Peyer's patch (tissue), 4 donors: ENCODE measurements around the gene CALR3. TPM values are rescaled to one million over a fixed set of nuclear protein-coding genes. Genes with fewer than 3 reads are reported as not detected.

ENCODE experiments used
- DNase-seq, 3 donors: peaks; one replicate each; pipeline ENCODE4 v3.0.0-alpha.2; 2017 to 2019
- H3K27ac ChIP-seq, 4 donors: fragments of 200-600 bp; sonication (generic); one replicate each; pipeline ENCODE4 v1.5.1; 2016 to 2019
- H3K27me3 ChIP-seq, 2 donors: fragments of 200-600 bp; sonication (generic); one replicate each; pipeline ENCODE4 v1.5.1; 2019
- H3K36me3 ChIP-seq, 3 donors: fragments of 200-600 bp; sonication (generic); one replicate each; pipeline ENCODE4 v1.5.1; 2016 to 2019
- H3K4me1 ChIP-seq, 4 donors: fragments of 200-600 bp; sonication (generic); one replicate each; pipeline ENCODE4 v1.5.1; 2016 to 2019
- H3K4me3 ChIP-seq, 4 donors: fragments of 200-600 bp; sonication (generic); 1 replicate in 3 of 4; 2 replicates in 1 of 4; pipeline ENCODE4 v1.5.1; 2016 to 2019; ENCODE audit warnings: mild to moderate bottlenecking in 1 of 4
- H3K9me3 ChIP-seq, 4 donors: fragments of 200-600 bp; sonication (generic); one replicate each; pipeline ENCODE4 v1.5.1; 2016 to 2019; ENCODE audit warnings: mild to moderate bottlenecking in 1 of 4
- CTCF ChIP-seq, 6 experiments: fragments of 450-650 bp in 4 of 6; fragments of 200-600 bp in 2 of 6; sonication (generic) in 1 of 6; IDR thresholded peaks; one replicate each; pipeline ENCODE4 v1.5.1; 2017 to 2019; ENCODE audit warnings: antibody characterized with exemption in 6 of 6, mild to moderate bottlenecking in 3 of 6, moderate library complexity in 1 of 6
- POLR2A ChIP-seq, 2 donors: fragments of 450-650 bp; IDR thresholded peaks; one replicate each; pipeline ENCODE4 v1.5.1; 2017; ENCODE audit warnings: antibody characterized with exemption in 2 of 2, mild to moderate bottlenecking in 2 of 2, moderate library complexity in 2 of 2
- total RNA-seq, 4 donors: library from RNA; depleted of rRNA; stranded (reverse); fragments of >200 nt; gene quantifications; one replicate each; pipeline ENCODE4 v1.1.0, GENCODE V29; 2016

The CALR3 gene
- total RNA-seq, 4 donors from 2014 or later: not detected

- peaks cover 0 to 96% (median 0%) of the 10 kb centered on the region in 3 donors for H3K36me3 ChIP-seq
- no peak for DNase-seq
These were observed 25.1 kb upstream of the CALR3 start for GRCh38 chr19:16520986-16521624.

GRCh38 chr19:16520074-16520973 is 24.4 kb upstream of the CALR3 start:
- Histone ChIP-seq H3K4me1 (no peaks in the 10 kb centered on the region), H3K27me3 (no peaks in the 10 kb centered on the region), H3K36me3 (peaks cover 0 to 88% (median 0%) of the 10 kb centered on the region in 3 donors), H3K27ac (no peak overlapping the region), H3K4me3 (no peak overlapping the region), H3K9me3 (no peaks in the 10 kb centered on the region)
- no peak for TF ChIP-seq CTCF (IDR thresholded peaks at IDR 0.05)
- no peak for TF ChIP-seq POLR2A (IDR thresholded peaks at IDR 0.05)
- no peak for DNase-seq

More at GRCh38 chr19:16520986-16521624, 25.1 kb upstream of the CALR3 start:
- no peaks in the 10 kb centered on the region for H3K9me3 ChIP-seq
- TF ChIP-seq POLR2A (IDR thresholded peaks at IDR 0.05): no peak
- TF ChIP-seq CTCF (IDR thresholded peaks at IDR 0.05): no peak
- no peaks in the 10 kb centered on the region for H3K4me1 ChIP-seq
- no peak overlapping the region for H3K27ac ChIP-seq
- no peak overlapping the region for H3K4me3 ChIP-seq
- H3K27me3 ChIP-seq: no peaks in the 10 kb centered on the region

- Histone ChIP-seq H3K4me1 (no peaks in the 10 kb centered on the region), H3K36me3 (peaks cover 0 to 81% (median 0%) of the 10 kb centered on the region in 3 donors), H3K27me3 (no peaks in the 10 kb centered on the region), H3K4me3 (no peak overlapping the region), H3K27ac (no peak overlapping the region), H3K9me3 (no peaks in the 10 kb centered on the region)
- TF ChIP-seq CTCF (IDR thresholded peaks at IDR 0.05): no peak
- no peak for TF ChIP-seq POLR2A (IDR thresholded peaks at IDR 0.05)
- DNase-seq: no peak
These were observed 23.3 kb upstream of the CALR3 start for GRCh38 chr19:16519230-16519687.

GRCh38 chr19:16518483-16519229 is 22.7 kb upstream of the CALR3 start:
- H3K27me3 ChIP-seq: no peaks in the 10 kb centered on the region
- no peak overlapping the region for H3K27ac ChIP-seq
- TF ChIP-seq CTCF (IDR thresholded peaks at IDR 0.05): no peak
- no peak for TF ChIP-seq POLR2A (IDR thresholded peaks at IDR 0.05)
- H3K9me3 ChIP-seq: no peaks in the 10 kb centered on the region
- no peak overlapping the region for H3K4me3 ChIP-seq
- H3K4me1 ChIP-seq: no peaks in the 10 kb centered on the region
- DNase-seq: no peak
- H3K36me3 ChIP-seq: peaks cover 0 to 75% (median 0%) of the 10 kb centered on the region in 3 donors

- Histone ChIP-seq H3K4me1 (no peaks in the 10 kb centered on the region), H3K27ac (no peak overlapping the region), H3K27me3 (no peaks in the 10 kb centered on the region), H3K36me3 (peaks cover 0 to 74% (median 0%) of the 10 kb centered on the region in 3 donors), H3K9me3 (no peaks in the 10 kb centered on the region), H3K4me3 (no peak overlapping the region)
- DNase-seq: no peak
- TF ChIP-seq POLR2A (IDR thresholded peaks at IDR 0.05) (no peak), CTCF (IDR thresholded peaks at IDR 0.05) (no peak)
These were observed 22.1 kb upstream of the CALR3 start for GRCh38 chr19:16518061-16518460.
